Aorta (tissue), 5 donors: ENCODE results near the gene ACP3. TPM values are rescaled to one million over a fixed set of nuclear protein-coding genes. Genes with fewer than 3 reads are reported as not detected.
"Not testable (repeated sequence)": the region's sequence is repeated elsewhere in the genome, so short reads cannot be mapped to it uniquely, and the experiment has no call there.

ENCODE experiments used
- ATAC-seq: fragments of 200-7000 bp; cut with Tn5 transposase; one replicate; pipeline ENCODE4 v1.9.1; 2022; ENCODE audit warnings: moderate library complexity; ENCODE audit not compliant: low FRiP score
- DNase-seq, 2 donors: peaks; one replicate each; pipeline ENCODE4 v3.0.0-alpha.2; 2020
- H3K27ac ChIP-seq, 2 donors: one replicate each; pipeline ENCODE4 v1.5.1; 2013; ENCODE audit warnings: low read length in 2 of 2, mild to moderate bottlenecking in 2 of 2, moderate library complexity in 2 of 2, control low read depth in 1 of 2, inconsistent platforms in 1 of 2, low read depth in 1 of 2
- H3K27me3 ChIP-seq, 2 donors: one replicate each; pipeline ENCODE4 v1.6.1; 2013; ENCODE audit warnings: control low read depth in 1 of 2, low read length in 1 of 2, mild to moderate bottlenecking in 1 of 2, moderate library complexity in 1 of 2; ENCODE audit not compliant: insufficient read depth in 2 of 2, control insufficient read depth in 1 of 2
- H3K36me3 ChIP-seq, 2 donors: one replicate each; pipeline ENCODE4 v1.6.1; 2013; ENCODE audit warnings: control low read depth in 1 of 2, low read length in 1 of 2, mild to moderate bottlenecking in 1 of 2; ENCODE audit not compliant: insufficient read depth in 2 of 2, control insufficient read depth in 1 of 2
- H3K4me1 ChIP-seq, 2 donors: one replicate each; pipeline ENCODE4 v1.6.1; 2013; ENCODE audit warnings: low read length in 2 of 2, control low read depth in 1 of 2, mild to moderate bottlenecking in 1 of 2, moderate library complexity in 1 of 2; ENCODE audit not compliant: insufficient read depth in 2 of 2, control insufficient read depth in 1 of 2
- H3K4me3 ChIP-seq, 2 donors: one replicate each; pipeline ENCODE4 v1.5.1; 2013; ENCODE audit warnings: low read length in 2 of 2, control low read depth in 1 of 2, mild to moderate bottlenecking in 1 of 2
- H3K9me3 ChIP-seq: one replicate; pipeline ENCODE4 v1.6.1; 2013; ENCODE audit warnings: mild to moderate bottlenecking, low read length; ENCODE audit not compliant: control insufficient read depth
- WGBS, 2 donors: extraction: QIAGEN DNeasy Blood & Tissue Kit; methylation state at CpG; one replicate each; pipeline ENCODE4 v1.1.7; 2013; 5-methylcytosine and 5-hydroxymethylcytosine counted together
- intact Hi-C, 2 donors: fragments of 100-400 bp; cut with DNase I; formaldehyde crosslinking; loops; one replicate each; pipeline versions ENCODE4 v1.14.2 to v1.15.0; 2022
- polyA plus RNA-seq, 2 donors: library from polyadenylated mRNA; stranded (reverse); fragments of 200-250 nt; gene quantifications; one replicate each; pipeline ENCODE4 v1.2.3, GENCODE V29; 2013
- total RNA-seq, 2 donors: library from RNA; stranded (reverse); fragmentation: NEBNext Ultra II Directional; extraction: Animal tissue kit (Norgen Biotek cat#: 25700); gene quantifications; one replicate each; pipeline ENCODE4 v1.2.1, GENCODE V29; 2021
- donor health status: healthy with polysubstance abuse.
- donor health status: Bipolar disorder and iron deficiency.
- donor health status: DM: no; HTN: no; CAD: no.
- donor health status: DM: no; HTN: no; CAD: no.
- donor health status: DM: yes; HTN: yes; CAD: no.

Gene ACP3
- total and polyA plus RNA-seq, 4 donors = 0.63 to 4.2 (median 1.2) TPM; not detected in 1

DNA sequence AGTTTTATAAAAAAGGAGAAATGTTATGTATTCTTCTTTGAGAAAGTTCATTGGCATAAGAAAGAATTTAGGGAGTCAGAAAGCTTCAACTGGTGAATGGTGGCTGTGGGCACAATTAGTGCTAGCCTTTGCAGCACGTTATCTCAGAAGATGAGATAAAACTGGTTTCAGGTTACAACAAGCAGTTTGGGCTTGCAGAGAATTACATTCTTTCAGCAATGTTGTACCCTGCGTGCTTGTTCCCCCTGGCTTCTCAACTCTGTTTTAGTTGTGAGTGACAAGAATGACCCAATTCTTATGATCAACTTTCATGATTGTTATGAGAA, 31.6 kb upstream of the ACP3 start:
- DNase-seq (no peak), ATAC-seq (no peak)
- no peak overlapping the region for H3K4me3 ChIP-seq
- peaks cover 4% of the 10 kb centered on the region for H3K9me3 ChIP-seq
- H3K27me3 ChIP-seq = no peaks in the 10 kb centered on the region
- no peaks in the 10 kb centered on the region for H3K4me1 ChIP-seq
- intact Hi-C loops = no loop called here
- no peaks in the 10 kb centered on the region for H3K36me3 ChIP-seq
- H3K27ac ChIP-seq = no peak overlapping the region
- WGBS, 2 donors = 33 to 46% methylated on average over 2 of the region's 2 CpGs

DNA sequence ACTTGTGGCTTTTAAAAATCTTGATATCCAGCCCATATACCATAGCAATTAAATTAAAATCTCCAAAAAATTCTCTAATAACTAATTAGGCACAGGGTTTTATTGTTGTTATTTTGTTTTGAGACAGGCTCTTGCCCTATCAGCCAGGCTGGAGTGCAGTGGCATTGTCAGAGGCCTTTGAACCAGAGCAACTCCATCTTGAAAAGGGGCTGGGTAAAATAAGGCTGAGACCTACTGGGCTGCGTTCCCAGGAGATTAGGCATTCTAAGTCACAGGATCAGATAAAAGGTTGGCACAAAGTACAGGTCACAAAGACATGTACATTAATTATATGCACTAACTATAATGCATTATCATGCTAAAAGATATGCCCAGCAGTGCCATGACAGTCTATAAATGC, 31.2 kb upstream of the ACP3 start:
- intact Hi-C loops = no loop called here
- ATAC-seq = no peak

DNA sequence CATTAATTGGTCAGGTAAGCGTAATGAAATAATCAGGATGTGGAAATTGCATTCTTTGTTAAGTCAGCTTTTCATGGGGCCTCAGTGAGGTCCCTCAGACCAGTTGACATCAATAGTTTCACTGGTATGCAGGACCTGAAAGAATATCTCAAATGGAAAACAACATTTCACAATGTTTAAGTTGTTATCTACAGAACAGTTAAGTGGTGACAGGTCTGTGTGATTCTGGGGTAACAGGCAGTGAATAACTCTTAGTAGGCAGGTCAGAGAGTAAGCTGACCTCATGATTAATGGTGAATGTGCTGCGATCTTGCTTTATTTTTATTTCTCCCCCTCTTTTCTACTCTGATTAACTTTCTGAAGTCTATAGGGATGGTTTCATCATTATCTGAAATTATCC, 28.9 kb upstream of the ACP3 start:
- 53 to 54% methylated on average over 2 of the region's 2 CpGs for WGBS, 2 donors
- Histone ChIP-seq H3K36me3 (no peaks in the 10 kb centered on the region), H3K27me3 (no peaks in the 10 kb centered on the region), H3K4me1 (no peaks in the 10 kb centered on the region), H3K4me3 (no peak overlapping the region), H3K9me3 (peaks cover 4% of the 10 kb centered on the region), H3K27ac (no peak overlapping the region)
- intact Hi-C loops = no loop called here
- DNase-seq (no peak), ATAC-seq (no peak)

More for the DNA sequence above, 31.2 kb upstream of the ACP3 start:
- H3K27me3 ChIP-seq = no peaks in the 10 kb centered on the region
- no peak overlapping the region for H3K27ac ChIP-seq
- H3K36me3 ChIP-seq = no peaks in the 10 kb centered on the region
- peaks cover 4% of the 10 kb centered on the region for H3K9me3 ChIP-seq
- 73 to 77% methylated on average over 1 of the region's 1 CpG for WGBS, 2 donors
- no peak for DNase-seq
- no peak overlapping the region for H3K4me3 ChIP-seq
- H3K4me1 ChIP-seq = no peaks in the 10 kb centered on the region

- H3K36me3 ChIP-seq = no peaks in the 10 kb centered on the region
- no peak for ATAC-seq
- no peaks in the 10 kb centered on the region for H3K27me3 ChIP-seq
- no peaks in the 10 kb centered on the region for H3K4me1 ChIP-seq
- DNase-seq = no peak
- H3K9me3 ChIP-seq = peaks cover 4% of the 10 kb centered on the region
- no peak overlapping the region for H3K27ac ChIP-seq
- WGBS, 2 donors = 79 to 92% methylated on average over 1 of the region's 1 CpG
- no peak overlapping the region for H3K4me3 ChIP-seq
- intact Hi-C loops = no loop called here
Measured at GRCh38 chr3:132289316-132289715, 27.9 kb upstream of the ACP3 start.

GRCh38 chr3:132290833-132291232, 26.4 kb upstream of the ACP3 start:
- Histone ChIP-seq H3K27ac (no peak overlapping the region), H3K9me3 (peaks cover 4% of the 10 kb centered on the region), H3K27me3 (no peaks in the 10 kb centered on the region), H3K4me3 (no peak overlapping the region), H3K4me1 (no peaks in the 10 kb centered on the region), H3K36me3 (no peaks in the 10 kb centered on the region)
- 67 to 68% methylated on average over 3 of the region's 3 CpGs for WGBS, 2 donors
- peak; percentile 33 for ATAC-seq
- intact Hi-C loops = no loop called here
- no peak for DNase-seq

DNA sequence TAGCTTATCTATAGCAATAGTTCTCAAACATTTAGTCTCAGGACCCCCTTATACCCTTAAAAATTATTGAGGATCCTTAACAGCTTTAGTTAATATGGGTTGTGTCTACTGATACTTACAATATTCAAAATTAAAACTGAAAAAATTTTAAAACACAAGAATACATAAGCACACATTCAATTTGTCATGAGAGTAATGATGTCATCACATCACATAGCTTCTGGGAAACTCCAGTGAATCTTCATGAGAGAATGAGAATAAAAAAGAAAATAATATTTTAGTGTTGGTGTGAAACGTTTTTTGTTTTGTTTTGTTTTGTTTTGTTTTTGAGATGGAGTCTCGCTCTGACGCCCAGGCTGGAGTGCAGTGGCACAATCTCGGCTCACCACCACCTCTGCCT, 25.2 kb upstream of the ACP3 start:
- H3K4me3 ChIP-seq = no peak overlapping the region
- ATAC-seq = no peak
- DNase-seq = no peak

GRCh38 chr3:132293251-132293650, 24.0 kb upstream of the ACP3 start:
- no peak for DNase-seq
- intact Hi-C loops = no loop called here
- Histone ChIP-seq H3K27ac (no peak overlapping the region), H3K4me3 (no peak overlapping the region), H3K36me3 (no peaks in the 10 kb centered on the region), H3K4me1 (no peaks in the 10 kb centered on the region), H3K27me3 (no peaks in the 10 kb centered on the region), H3K9me3 (peaks cover 1% of the 10 kb centered on the region)
- no peak for ATAC-seq

More for the DNA sequence above, 25.2 kb upstream of the ACP3 start:
- intact Hi-C loops = no loop called here
- 69 to 70% methylated on average over 4 of the region's 4 CpGs for WGBS, 2 donors
- Histone ChIP-seq H3K27ac (no peak overlapping the region), H3K36me3 (no peaks in the 10 kb centered on the region), H3K27me3 (no peaks in the 10 kb centered on the region), H3K9me3 (peaks cover 5% of the 10 kb centered on the region), H3K4me1 (no peaks in the 10 kb centered on the region)

- 68 to 84% methylated on average over 5 of the region's 5 CpGs for WGBS, 2 donors
- H3K36me3 ChIP-seq = no peaks in the 10 kb centered on the region
- ATAC-seq (no peak), DNase-seq (no peak)
- H3K4me3 ChIP-seq = no peak overlapping the region
- peaks cover 1% of the 10 kb centered on the region for H3K9me3 ChIP-seq
- H3K27ac ChIP-seq = no peak overlapping the region
- H3K4me1 ChIP-seq = no peaks in the 10 kb centered on the region
- intact Hi-C loops = no loop called here
- no peaks in the 10 kb centered on the region for H3K27me3 ChIP-seq
Measured at GRCh38 chr3:132294906-132295305, 22.3 kb upstream of the ACP3 start.

GRCh38 chr3:132303336-132304201, 13.6 kb upstream of the ACP3 start:
- ATAC-seq, intact Hi-C loops, H3K36me3 ChIP-seq, H3K4me1 ChIP-seq, H3K4me3 ChIP-seq, H3K9me3 ChIP-seq, H3K27ac ChIP-seq, H3K27me3 ChIP-seq, DNase-seq: not testable (repeated sequence)
- WGBS, 2 donors = 89 to 94% methylated on average over 6 of the region's 6 CpGs
